SW480 (cell line): Measurements from ENCODE around the gene ZNF652.
"Not testable (repeated sequence)": the region's sequence is repeated elsewhere in the genome, so short reads cannot be mapped to it uniquely, and the experiment has no call there.

Experiments used
- DNase-seq: peaks from one replicate; pipeline ENCODE4 v3.0.0-alpha.2; 2016; ENCODE audit warnings: low spot score

The ZNF652 gene

DNA sequence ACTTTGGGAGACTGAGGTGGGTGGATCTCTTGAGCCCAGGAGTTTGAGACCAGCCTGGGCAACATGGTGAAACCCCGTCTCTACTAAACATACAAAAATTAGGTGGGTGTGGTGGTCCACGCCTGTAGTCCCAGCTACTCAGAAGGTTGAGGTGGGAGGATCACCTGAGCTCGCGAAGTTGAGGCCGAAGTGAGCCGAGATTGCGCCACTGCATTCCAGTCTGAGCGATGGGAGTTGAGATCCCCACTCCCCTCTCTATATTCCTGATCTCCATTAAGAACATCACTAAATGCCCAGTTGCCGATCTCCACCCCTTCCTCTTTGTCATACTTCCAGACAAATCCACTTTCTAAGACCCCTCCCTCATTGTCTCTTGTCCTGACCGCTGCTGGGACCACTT is 24.3 kb upstream of the ZNF652 start:
- DNase-seq: no peak

DNA sequence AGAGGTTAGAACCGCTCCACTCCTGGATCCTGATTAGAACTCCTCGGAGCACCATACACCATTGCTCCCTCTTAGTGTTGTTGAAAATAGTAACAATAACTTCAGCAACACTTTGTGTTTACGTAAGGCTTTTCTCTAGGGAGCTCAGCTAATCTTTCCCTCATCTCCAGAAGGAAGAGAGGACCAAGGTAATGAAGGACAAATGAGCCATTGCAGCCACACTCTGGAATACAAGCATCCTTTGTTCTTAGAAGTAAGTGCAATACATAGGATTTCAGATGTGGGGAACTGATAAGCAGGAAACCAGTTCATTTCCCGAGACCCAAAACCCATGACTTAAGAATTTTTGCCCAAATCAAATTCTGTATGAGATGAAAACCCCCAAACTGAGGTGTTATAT is 22.9 kb upstream of the ZNF652 start:
- DNase-seq: no peak

DNA sequence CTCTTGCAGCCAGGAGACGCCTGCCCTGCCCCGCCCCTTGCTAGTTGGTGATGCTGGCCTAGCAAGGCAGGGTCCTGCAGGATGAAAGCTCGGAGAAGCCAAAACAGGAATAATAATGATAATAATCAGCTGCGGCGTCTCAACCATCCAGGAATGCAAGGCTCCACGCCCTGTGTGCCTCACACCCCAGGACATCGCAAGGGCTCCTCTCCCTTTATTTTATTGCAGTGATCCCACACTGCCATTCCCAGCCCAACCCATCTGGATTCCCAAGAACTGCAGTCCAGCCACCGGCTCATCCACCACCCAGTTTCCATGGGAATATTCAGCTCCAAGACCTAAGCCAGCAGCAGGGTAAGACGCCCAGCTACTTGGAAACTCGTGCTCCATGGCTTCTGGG is 21.0 kb upstream of the ZNF652 start:
- DNase-seq: no peak

- no peak for DNase-seq
Measured at GRCh38 chr17:49382556-49382955, 20.5 kb upstream of the ZNF652 start.

DNA sequence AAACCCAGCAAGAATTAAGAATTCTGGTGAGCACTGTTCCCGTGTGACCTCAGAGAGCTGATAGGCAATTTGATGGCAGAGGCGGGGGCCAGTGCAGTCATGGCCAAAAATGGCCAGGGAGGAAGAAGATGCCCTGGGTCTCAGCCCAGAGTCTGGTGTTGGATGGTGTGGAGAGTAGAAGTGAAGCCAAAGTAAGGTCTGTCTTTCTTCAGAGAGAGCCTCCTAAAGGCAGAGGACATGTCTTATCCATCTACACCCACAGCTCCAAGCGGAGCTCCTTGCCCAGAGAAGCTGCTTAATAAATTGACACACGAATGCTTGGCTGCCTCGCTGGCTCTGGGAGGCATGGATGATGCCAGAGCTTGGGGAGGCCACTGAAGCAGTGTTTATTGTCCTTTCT is 19.7 kb upstream of the ZNF652 start:
- no peak for DNase-seq

DNA sequence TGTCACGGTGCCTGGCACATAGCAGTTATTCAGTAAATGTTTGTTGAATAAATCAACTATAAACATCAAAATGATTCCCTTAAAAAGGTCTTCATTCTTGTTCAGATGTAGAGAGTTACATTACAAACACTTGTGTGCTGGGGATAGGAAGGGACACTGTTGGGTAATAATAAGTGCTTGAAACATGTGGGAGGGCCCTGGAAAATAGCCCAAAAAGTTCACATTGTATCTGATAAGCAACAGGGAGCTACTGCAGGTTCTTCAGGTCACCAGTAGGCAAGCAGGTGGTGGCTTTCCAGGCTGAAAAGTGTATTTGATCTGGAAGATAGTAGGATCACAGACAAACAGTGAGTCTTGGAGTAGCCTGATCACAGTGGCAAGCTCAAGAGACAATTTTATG is 19.0 kb upstream of the ZNF652 start:
- DNase-seq: no peak

DNA sequence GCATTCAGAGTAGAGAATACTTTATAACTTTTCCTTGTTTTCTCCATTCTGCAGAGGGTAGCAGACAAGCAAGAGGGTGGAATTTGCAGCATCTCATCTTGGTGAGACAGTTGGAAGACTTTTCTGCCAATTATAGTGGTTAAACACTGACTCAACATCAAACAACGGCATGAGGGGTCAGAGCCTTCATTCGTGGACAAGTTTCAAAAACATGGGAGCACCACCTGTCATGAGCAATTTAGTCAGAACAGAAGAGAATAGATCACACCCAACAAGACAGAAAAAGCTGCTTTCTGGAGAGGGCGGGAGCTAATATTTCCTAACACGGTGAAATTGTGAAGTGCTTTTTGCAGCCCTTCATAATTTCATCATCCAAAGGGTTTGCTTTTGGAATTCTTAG is 17.9 kb upstream of the ZNF652 start:
- no peak for DNase-seq

DNA sequence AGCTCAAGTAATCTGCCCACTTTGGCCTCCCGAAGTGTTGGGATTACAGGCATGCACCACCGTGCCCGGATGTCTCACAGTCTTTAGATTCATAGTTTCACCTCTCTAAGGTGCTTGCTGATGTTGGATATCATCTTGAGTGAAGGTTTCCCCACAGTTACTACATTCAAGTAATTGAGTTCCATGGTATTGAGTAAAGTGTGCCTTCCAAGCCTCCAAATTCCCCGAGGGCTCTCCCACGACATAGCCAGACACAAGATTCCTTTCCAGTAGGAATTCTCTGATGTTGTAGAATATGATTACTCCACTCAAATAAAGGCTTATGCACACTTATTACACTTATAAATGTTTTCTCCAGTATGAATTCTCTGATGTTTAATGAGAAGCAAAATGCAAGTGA is 16.3 kb upstream of the ZNF652 start:
- DNase-seq: no peak

DNA sequence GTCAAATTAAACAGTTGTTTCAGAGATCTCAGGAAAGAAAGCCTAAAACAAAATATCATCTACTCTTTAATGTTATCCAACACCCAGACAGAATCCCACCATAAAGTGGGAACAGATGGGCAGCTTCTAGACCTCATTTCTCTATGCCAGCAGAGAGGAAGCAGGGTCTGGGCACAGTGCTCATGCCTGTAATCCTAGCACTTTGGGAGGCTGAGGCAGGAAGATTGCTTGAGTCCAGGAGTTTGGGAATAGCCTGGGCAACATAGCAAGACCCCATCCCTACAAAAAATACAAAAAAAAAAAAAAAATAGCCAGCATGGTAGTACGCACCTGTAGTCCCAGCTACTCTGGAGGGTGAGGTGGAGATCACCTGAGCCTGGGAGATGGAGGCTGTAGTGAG is 13.5 kb upstream of the ZNF652 start:
- no peak for DNase-seq

GRCh38 chr17:49373115-49373514 is 11.1 kb upstream of the ZNF652 start:
- no peak for DNase-seq

DNA sequence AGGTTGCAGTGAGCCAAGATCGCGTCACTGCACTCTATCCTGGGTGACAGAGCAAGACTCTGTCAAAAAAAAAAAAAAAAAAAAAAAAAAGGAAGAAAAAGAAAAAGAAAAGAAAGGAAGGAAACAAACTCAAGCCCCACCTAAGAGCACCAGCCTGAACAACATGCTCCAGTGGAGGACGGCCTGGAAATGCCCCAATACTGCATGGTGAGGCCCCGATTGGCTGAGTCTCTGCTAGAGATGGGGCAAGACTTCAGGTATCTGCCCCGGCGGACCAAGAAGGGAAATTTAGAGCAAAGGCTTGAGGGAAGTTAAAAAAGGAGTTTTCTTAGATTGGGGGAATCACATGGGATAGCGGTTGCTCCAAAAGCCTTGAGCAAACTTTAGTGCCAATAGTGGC is 10.4 kb upstream of the ZNF652 start:
- no peak for DNase-seq

- no peak for DNase-seq
Measured at GRCh38 chr17:49370971-49371834, 9.2 kb upstream of the ZNF652 start.

- DNase-seq: no peak
Measured at GRCh38 chr17:49369760-49370159, 7.7 kb upstream of the ZNF652 start.

DNA sequence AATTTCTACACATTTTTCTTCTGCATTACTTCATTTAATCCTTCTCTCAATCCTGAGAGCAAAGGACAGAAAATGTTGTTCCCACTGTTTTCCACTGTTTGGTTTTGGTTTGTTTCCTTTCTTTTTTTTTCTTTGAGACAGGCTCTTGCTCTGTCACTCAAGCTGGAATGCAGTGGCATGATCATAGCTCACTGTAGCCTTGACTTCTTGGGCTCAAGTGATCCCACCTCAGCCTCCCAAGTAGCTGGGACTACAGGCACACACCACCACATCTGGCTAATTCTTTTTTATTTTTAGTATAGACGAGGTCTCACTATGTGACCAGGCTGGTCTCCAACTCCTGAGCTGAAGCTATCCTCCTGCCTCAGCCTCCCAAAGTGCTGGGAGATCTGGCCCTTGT is 7.0 kb upstream of the ZNF652 start:
- no peak for DNase-seq

DNA sequence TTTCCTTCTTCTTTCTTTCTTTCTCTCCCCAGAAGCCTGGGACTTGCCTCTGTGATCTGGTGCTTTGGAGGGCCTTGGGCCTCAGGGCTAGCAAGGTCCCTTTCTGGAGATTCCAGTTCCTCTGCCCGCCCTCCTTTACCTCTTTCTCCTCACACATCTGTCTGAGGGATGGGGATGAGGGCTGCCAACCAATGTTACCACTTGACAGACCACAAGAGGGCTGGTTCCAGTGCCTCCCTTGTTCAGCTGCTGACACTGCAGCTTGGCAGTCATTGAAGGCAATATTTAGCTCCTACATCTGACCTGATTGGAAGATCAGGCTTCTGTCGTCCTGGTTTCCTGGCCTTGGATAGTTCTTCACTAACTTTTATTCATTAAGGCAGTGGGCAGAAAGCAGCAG is 3.6 kb upstream of the ZNF652 start:
- DNase-seq: peak; percentile 59

DNA sequence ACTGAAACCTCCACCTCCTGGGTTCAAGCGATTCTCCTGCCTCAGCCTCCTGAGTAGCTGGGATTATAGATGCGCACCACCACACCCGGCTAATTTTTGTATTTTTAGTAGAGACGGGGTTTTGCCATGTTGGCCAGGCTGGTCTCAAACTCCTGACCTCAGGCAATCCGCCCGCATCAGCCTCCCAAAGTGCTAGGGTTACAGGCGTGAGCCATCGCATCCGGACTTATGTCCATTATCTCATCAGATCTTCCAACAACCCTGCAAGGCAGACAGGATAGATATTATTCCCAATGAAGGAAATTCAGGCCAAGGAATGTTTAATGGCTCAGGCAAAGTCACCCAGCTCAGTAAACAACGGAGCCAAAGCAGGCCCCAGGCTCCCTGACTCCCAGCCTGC is 3.1 kb upstream of the ZNF652 start:
- DNase-seq: not testable (repeated sequence)

DNA sequence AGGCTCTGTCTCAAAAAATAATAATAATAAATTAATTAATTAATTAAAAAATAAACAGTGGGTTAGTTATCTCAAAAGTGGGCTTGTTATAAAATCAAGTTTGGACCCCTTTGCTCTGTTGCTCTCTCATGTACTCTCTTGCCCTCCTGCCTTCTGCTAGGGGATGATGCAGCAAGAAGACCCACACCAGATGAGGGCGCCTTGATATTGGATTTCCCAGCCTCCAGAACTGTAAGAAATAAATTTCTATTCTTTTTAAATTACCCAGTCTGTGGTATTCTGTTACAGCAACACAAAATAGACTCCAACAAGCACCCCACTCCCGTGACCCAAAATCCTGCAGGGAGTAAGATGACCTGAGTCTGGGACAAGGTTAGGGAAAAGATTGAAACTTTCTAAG is 2.1 kb upstream of the ZNF652 start:
- no peak for DNase-seq

GRCh38 chr17:49363251-49363650 is 1.2 kb upstream of the ZNF652 start:
- no peak for DNase-seq

DNA sequence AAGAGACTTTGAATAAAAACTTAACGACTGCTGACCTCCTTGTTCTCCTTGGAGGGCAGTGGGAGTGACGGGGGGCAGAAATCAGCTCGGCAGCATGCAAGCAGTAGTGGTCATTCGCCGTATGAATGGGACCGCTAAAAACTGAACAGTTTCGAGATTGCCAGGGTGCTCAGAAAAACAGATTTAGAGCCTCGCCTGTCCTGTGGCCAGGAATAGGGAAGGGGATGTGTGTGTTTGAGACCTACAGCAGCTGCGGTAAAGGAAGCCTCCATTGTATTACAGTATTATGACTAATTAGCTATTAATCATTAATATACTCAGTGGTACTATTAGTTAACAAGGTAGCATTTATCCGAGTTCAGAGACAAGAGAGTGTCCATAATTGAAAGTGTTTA is 670 bp upstream of the ZNF652 start:
- DNase-seq: no peak

DNA sequence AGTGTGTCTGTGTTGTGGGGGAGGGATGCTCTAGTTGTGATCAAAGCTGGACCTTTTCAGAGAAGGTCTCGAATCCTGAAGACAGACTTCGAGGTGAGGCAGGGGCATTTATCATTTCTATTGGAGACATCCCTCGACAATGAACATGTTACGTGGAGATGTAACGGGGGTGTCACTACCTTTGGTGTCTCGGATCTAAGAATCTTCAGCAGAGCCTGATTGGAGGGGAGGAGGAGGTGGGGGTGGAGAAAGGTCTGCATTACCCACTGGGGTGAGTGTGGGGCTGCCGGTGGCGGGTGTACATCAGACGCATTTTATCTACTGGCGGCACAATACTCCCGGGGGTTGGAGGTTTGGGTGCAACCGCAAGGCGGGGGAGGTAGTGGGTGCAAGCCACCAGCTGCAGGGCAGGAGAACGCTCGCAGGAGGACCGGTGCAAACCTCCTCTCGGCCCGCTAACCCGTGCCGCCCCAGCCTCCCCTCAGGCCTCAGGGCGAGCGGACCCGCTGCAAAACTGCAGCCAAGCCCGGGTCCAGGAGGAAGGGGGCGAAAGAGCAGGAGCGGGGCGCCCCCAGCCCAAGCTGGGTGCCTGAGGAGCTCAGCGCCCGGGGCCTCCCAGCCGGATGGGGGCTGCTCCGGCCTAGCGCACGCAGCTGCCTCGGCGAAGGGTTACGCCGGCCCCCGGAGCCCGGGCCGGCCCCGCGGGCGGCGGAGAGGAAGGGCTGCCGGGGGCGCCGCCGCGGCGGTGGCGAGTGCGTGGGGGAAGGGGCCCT is 735 bp downstream of the ZNF652 start:
- DNase-seq: peak; percentile 73

GRCh38 chr17:49360796-49361128 is 1.3 kb downstream of the ZNF652 start:
- no peak for DNase-seq

- peak; percentile 27 for DNase-seq
Measured at GRCh38 chr17:49359990-49360795, 1.9 kb downstream of the ZNF652 start.
